ENCODE data around the gene HTR3B. TPM values are rescaled to one million over a fixed set of nuclear protein-coding genes. Genes with fewer than 3 reads are reported as not detected.
"Not testable (repeated sequence)": the region's sequence is repeated elsewhere in the genome, so short reads cannot be mapped to it uniquely, and the experiment has no call there.

HTR3B gene
- total RNA-seq, 1 donor from 2014 or later = not detected

DNA sequence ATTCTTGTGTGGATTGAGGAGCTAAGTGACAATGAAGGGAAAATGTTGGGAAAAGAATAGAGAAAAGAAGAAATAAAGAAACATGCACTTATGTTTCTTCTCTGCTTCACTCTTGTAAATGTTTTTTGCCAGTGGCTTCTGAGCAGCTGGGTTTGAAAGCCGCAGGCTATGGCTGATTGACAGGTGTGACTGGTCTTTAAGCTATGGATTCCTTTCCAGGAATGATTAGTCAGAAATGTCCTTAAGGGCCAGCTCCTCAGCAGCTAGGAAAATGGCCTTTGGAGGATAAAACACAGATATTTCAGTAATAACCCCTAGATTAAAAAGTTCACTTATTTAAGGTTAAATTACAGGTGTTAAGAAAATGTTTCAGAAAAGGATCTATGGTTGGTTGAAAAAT, 22.7 kb upstream of the HTR3B start:
- no peak for DNase-seq (ENCODE audit: low spot score)

DNA sequence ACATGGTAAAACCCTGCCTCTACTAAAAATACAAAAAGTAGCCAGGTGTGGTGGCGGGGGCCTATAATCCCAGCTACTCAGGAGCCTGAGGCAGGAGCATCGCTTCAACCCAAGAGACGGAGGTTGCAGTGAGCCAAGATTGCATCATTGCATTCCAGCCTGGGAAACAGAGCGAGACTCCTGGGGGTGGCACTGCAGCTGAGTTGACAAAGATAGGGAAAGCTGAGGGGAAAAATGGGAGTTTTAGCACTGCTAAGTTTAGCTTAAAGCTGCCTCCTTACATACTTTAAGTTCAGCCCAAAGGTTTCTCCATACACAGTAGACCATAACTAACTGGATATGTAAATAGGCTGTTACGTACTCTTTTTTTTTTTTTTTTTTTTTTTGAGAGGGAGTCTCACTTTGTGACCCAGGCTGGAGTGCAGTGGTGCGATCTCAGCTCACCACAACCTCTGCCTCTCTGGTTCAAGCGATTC, 20.2 kb upstream of the HTR3B start:
- no peak for DNase-seq (ENCODE audit: low spot score)

DNA sequence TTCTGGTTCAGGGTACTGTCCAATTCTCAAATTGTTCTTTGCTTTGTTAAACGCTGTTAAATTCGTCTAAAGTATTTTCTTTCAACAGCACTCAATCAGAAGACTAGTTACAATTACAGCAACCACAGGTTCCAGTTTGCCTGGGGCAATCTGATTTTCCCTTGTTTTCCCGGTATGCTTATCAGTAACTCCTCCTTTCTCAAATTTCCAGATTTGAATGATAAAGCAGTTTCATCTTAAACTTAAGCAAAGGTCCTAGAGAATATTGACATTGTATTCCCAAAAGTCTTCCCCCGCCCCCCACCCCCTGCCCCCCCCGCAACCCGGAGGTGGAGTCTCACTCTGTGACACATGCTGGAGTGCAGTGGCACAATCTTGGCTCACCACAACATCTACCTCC, 18.7 kb upstream of the HTR3B start:
- no peak for DNase-seq (ENCODE audit: low spot score)

DNA sequence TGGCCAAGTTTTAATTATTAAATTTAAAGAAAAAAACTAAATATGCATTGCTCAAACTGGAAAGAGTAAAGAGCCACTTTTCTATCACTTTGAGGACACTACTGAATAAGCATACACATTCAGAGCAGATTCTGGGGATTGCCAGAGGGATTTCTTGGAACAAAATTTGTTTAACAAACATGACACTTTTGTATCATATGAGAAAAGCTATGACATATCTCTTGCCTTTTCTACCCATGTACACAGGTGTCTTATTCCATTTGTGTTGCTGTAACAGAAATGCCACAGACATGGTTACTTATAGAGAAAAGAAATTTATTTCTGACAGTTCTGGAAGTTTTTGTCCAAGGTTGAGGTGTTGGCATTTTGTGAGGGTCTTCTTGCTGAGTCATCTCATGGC, 15.7 kb upstream of the HTR3B start:
- DNase-seq (ENCODE audit: low spot score) = no peak

DNA sequence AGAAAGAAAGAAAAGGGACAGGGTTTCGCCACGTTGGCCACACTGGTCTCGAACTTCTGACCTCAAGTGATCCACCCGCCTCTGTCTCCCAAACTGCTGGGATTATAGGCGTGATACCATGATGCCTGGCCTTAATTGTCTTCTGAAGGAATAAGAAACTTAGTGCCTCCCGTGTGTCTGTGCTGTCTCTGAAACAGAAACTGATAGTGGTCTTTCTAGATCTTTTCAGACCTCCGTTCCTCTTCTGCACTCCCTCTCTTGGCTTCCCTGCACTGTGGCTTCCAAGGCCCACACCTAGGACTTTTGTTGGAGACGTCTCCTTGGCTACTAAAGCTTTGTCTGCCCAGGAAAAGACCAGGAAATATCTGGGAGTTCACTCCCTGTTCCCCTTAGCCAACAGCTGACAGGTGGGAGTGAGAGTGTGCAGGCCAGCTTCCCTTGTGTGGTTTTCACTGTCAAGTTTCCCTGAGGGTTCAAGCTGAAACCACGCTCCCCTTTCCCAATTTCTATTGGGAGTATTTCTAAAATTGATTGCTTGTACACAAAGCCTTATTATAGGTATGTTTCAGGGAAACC, 10.1 kb upstream of the HTR3B start:
- no peak for DNase-seq (ENCODE audit: low spot score)

DNA sequence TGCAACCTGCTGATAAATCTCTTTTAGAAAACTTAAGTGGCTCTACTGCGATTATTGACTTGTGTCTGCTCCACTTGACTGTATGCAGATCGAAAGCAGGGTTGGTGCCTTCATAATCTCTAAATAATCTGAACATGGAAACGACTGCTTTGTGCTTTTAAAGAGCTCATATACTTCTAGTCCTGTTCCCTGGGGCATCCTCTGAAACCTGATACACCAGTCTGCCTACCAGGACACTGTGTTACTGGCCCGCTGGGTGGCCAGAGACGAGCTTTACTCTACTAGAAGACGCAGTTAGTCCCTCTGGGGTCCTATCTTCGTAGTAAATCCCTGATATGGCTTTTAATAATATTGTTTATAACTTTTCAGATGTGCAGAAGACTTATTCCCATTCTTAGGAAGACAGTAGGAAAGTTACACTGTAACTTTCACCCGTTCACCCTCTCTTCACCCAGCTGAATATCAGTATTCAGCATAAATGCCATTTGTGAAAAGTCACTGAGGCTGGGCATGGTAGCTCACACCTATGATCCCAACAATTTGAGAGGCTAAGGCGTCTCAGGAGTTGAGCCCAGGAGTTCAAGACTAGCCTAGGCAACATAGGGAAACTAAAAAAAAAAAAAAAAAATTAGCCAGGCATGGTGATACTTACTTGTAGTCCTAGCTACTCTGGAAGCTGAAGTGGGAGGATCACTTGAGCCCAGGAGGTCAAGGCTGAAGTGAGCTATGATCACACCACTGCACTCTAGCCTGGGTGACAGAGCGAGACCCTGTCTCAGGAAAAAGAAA, 9.0 kb upstream of the HTR3B start:
- DNase-seq (ENCODE audit: low spot score) = no peak

DNA sequence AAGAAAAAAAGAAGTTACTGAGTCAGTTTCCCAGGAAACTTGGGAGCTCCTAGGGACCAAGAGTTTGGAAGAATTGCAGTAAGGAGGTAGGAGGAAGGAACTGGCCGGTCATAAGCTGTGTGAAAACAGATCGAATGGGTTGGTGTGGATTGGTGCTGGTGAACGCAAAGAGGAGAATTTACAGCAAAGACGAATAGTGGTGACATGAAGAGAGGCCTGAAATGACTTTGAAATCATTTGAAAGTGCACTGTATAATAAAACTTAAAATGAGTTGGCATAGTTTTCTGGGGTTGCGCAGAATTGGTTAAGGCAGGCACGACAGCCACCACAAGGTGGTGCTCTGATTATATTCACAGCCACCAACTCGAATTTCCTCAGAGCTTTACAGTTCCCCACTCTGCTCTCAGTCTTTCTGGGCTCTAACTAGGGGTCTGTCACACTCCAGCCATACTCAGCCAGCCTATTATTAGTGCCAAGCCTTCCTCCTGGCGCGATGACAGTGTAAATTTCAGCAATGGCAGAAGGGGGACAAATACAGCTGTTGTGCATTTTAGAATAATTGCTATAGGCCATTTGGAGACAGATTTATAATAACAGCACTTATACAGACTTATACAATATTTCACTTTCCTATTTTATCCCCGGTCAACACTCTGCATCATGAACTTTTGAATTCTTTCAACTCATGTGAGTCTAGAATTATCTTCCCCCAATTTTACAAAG, 8.3 kb upstream of the HTR3B start:
- no peak for DNase-seq (ENCODE audit: low spot score)

DNA sequence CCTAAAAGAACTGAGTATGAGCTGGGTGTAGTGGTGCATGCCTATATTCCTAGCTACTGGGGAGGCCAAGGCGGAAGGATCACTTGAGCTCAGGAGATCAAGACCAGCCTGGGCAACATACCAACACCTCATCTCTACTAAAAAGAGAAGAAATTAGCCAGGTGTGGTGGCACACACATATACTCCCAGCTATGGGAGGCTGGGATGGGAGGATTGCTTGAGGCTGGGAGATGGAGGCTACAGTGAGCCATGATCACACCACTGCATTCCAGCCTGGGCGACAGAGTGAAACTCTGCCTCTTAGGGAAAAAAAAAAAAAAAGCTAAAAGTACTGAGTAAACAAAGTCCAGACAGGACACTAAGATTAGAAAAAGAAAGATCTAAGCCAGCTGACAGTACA, 3.5 kb upstream of the HTR3B start:
- DNase-seq (ENCODE audit: low spot score) = no peak

DNA sequence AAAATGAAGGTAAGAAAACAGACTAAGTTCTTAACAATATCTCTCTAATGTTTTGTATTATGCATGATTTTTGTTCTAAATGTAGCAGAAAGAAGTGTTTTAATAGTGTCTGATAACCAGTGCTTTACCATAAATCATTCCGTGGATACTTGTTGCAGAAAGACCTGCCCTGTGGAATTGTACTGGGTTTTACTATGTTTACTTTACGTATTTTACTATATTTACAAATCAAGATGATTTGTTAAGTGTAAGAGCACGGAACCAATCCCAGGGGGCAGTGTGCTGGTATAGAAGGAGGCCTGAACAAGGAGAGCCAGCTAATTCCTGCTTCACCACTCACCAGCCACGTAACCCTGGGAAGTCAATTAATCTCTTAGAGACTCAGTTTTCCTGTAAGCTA, 1.4 kb downstream of the HTR3B start:
- no peak for DNase-seq (ENCODE audit: low spot score)

DNA sequence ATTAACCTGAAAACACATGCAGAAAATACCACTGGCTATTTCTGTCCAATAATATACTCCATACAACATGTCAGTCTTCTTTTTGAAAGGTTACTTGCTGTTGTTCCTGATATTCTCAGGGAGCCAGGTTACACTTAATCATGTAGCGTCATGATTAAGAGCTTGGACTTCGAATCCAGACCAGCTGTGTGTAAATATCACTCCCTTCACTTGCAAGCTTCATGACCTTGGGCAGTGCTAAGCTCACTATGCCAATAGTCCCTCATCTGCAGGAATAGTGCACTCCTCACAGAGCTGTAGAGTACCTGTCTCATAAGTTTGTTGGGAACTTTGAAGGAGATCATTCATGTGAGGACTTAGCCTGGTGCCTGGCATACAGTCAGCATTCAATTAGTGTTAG, 1.9 kb downstream of the HTR3B start:
- no peak for DNase-seq (ENCODE audit: low spot score)

DNA sequence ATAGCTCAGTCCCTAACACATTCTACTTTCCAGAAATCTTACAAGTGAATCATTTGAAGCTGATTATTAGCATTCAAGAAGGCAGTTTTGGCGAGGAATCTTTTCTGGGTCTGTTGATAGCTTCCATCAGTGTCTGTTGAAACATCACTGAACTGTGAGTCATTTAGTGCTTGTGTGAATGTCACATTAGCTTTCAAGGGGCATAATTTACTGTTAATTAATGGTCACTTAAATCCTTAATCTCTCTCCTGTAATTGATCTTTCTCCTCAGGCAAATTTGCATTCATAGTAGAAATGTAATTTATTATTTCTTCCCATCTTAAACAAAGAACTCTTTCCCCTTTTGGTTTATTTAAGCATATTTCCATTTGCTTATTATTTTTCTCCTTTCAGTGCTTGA, 2.6 kb downstream of the HTR3B start:
- DNase-seq (ENCODE audit: low spot score) = no peak

DNA sequence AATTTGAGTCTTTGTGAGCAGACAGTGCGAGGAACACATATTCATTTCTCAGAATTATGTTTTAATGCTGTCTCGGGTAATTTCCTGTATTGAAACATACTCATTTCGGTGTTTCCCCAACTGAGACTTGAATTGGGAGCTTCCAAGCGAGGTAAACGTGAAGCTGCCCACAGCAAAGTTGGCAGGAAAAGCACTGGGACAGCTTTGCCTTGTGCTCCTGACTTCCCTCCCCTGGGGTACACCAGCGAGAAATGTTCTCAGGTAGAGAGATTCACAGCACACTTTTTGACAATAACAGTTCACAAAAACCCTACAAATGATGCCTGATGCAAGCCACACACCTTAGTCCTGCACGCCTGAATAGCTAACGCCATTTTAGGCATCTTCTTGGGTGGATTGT, 3.1 kb downstream of the HTR3B start:
- no peak for DNase-seq (ENCODE audit: low spot score)

DNA sequence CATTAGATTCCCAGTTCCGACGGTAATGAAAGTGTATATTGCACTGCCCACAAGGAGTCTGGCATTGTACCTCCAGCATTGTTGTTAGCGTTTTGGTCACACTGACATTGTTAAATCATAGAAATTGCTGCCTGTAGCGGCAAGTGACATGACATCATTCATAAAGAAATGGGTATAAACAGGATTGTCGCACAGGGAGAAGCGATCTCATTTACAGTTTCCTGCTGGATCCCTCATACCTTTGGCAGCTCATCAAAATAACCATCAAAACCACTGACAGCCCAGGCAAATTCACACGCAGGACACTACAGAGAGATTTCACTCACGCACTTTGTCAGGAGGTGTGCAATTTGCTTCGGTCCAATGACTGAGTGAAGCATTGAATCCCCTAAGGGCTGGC, 3.5 kb downstream of the HTR3B start:
- DNase-seq (ENCODE audit: low spot score) = no peak

DNA sequence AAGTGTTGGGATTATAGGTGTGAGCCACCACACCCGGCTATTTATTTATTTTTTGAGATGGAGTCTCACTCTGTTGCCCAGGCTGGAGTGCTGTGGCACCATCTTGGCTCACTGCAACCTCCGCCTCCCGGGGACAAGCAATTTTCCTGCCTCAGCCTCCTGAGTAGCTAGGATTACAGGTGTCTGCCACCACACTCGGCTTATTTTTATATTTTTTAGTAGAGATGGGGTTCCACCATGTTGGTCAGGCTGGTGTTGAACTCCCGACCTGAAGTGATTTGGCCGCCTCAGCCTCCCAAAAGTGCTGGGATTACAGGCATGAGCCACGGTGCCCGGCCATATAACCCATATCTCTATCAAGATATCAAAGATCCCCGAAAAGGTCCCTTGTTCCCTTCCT, 6.9 kb downstream of the HTR3B start:
- not testable (repeated sequence) for DNase-seq (ENCODE audit: low spot score)

DNA sequence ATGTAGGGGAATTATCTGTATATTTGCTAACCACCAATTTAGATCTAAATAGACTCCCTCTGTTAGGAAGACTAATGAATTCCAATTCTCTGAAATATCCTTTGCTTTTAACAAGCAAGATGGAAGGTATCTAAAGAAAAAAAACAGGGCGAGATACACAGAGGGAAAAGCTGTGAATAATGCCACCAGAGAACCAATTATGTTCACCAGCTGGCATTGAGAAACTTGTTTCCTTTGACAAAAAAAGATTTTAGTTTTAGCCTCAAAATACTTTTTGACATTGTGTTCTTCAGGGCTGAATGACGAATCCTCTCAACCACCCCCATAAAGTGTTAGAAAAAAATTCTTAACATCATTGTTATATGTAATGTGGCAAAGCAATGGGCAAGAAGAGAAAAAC, 19.0 kb downstream of the HTR3B start:
- no peak for DNase-seq (ENCODE audit: low spot score)

DNA sequence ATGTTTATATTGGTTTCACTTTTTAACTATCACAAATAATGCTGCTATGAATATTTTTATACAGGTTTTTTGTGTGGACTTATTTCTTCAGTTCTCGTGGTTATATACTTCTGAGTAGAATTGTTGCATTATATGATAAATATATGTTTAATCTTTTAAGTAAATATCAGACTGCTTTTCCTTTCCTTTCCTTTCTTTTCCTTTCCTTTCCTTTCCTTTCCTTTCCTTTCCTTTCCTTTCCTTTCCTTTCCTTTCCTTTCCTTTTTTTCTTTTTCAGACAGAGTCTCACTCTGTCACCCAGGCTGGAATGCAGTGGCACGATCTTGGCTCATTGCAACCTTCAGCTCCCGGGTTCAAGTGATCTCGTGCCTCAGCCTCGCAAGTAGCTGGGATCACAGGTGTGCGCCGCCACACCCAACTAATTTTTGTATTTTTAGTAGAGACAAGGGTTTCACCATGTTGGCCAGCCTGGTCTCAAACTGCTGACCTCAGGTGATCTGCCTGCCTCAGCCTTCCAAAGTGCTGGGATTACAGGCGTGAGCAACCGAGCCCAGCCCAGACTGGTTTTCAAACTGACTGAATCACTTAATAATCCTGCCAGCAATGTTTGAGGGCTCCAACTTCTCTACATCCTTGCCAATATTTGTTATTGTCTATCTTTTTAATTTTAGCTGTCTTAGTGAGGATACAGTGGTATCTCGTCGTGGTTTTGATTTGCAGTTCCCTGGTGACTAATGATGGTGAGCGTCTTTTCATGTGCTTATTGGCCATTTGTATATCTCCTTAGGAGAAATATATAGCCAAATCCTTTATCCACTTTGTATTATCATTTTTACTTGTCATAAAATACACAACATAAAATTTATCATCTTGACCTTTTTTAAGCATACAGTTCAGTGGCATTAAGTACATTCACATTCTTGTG, 21.9 kb downstream of the HTR3B start:
- no peak for DNase-seq (ENCODE audit: low spot score)

DNA sequence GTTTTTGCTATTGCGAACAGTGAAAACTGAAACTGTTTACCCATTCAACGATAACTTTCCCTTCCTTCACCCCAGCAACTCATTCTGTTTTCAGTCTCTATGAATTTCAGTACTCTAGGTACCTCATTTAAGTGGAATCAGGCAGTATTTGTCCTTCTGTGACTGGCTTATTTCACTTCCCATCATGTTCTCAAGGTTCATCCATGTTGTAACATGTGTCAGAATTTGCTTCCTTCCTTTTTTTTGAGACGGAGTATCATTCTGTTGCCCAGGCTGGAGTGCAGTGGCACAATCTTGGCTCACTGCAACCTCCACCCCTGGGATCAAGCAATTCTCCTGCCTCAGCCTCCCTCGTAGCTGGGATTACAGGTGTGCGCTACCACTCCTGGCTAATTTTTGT, 23.7 kb downstream of the HTR3B start:
- DNase-seq (ENCODE audit: low spot score) = no peak

DNA sequence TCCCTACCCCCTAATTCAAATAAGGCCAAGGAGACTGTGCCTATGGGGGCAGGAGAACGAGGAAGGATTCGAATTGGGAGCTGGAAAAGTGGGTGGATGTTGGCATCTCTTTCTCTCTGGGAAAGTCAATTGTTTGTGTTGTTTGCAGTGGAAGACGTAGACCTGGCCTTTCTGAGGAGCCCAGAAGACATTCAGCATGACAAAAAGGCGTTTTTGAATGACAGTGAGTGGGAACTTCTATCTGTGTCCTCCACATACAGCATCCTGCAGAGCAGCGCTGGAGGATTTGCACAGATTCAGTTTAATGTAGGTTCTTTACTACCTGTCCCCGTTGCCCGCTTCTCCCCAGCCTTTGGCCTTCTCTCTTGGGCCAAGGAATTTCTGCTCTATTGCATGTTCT, 28.2 kb downstream of the HTR3B start:
- no peak for DNase-seq (ENCODE audit: low spot score)

DNA sequence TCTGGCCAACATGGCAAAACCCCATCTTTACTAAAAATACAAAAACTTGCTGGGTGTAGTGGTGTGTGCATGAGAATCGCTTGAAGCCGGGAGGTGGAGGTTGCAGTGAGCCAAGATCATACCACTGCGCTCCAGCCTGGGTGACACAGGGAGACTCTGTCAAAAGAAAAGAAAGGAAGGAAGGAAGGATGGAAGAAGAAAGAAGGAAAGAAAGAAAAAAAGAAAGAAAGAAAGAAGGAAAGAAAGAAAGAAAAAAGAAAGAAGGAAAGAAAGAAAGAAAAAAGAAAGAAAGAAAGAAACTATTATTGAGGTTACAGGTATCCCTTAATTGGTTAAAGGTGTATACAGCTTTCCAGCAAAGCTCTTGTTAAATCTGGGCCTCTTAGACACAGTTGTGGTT, 29.6 kb downstream of the HTR3B start:
- not testable (repeated sequence) for DNase-seq (ENCODE audit: low spot score)

DNA sequence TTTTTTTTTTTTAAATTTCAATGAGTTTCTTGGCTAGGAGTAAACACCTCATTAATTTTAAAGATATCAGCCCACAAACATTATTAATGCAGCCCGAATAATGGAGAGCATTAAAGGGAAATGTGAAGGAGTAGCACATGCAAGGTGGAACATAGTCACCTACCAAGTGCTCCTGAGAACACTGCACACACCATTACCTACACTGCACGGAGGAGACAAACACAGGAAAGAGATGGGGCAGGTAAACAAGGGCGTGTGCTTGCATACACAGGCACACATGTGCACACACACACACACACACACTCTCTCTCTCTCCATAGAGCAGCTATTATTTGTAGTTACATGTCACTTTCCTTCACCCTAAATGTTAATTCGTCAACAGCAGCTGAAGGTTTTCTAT, 30.2 kb downstream of the HTR3B start:
- no peak for DNase-seq (ENCODE audit: low spot score)

DNA sequence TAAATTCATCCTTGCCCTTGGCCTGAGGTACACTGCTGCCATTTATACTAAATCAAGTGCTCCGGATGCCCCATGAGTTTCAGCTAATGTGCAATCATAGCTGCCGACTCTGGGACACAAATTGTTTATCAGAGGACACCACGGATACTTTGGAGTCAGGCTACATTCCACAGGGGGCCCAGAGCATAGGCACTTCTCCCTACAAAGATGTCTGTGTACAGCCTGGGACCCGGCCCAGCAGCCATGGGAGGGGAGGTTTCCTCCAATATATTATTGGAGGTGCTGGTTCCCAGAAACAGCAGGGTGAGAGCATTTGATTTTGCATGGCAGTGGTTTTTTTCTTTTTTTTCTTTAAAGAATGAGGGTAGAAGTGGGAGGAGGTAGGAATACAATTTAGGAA, 31.3 kb downstream of the HTR3B start:
- DNase-seq (ENCODE audit: low spot score) = no peak

DNA sequence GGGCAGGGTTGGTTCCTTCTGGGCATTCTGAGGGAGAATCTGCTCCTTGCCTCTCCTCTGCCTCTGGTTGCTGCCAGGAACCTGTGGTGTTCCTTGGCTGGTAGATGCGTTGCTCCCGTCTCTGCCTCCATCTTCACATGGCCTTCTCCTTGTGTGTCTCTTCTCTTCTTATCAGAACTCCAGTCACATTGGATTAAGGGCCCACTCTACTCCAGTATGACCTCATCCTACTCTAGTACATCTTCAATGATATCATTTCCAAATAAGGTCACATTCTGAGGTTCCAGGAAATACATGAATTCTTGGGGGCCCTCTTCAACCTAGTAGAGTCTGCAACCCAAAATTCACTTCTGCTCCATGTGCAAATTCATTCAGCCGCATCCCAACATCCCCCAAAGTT, 33.3 kb downstream of the HTR3B start:
- no peak for DNase-seq (ENCODE audit: low spot score)
